GM18907 (cell line): ENCODE measurements around the gene AP3B1.

Experiments
- ATAC-seq: cut with Tn5 transposase; IDR thresholded peaks from one replicate; pipeline ENCODE4 v1.9.1; 2021; ENCODE audit warnings: mild to moderate bottlenecking, moderate library complexity; ENCODE audit not compliant: unreplicated experiment

AP3B1 gene

GRCh38 chr5:77983482-77984199 lies 310.9 kb downstream of the AP3B1 start:
- no peak for ATAC-seq

GRCh38 chr5:77981820-77982219 lies 312.7 kb downstream of the AP3B1 start:
- ATAC-seq, result no peak

- ATAC-seq, result no peak
These were observed 319.9 kb downstream of the AP3B1 start for GRCh38 chr5:77974576-77974975.

- no peak for ATAC-seq
These were observed 321.3 kb downstream of the AP3B1 start for GRCh38 chr5:77973253-77973609.

GRCh38 chr5:77972469-77973252 lies 321.8 kb downstream of the AP3B1 start:
- peak; percentile 55 for ATAC-seq

- ATAC-seq, result no peak
These were observed 322.6 kb downstream of the AP3B1 start for GRCh38 chr5:77971776-77972468.

- no peak for ATAC-seq
These were observed 323.6 kb downstream of the AP3B1 start for GRCh38 chr5:77970891-77971290.

- no peak for ATAC-seq
These were observed 330.7 kb downstream of the AP3B1 start for GRCh38 chr5:77963795-77964194.

GRCh38 chr5:77960863-77961396 lies 333.6 kb downstream of the AP3B1 start:
- no peak for ATAC-seq

- no peak for ATAC-seq
These were observed 334.2 kb downstream of the AP3B1 start for GRCh38 chr5:77960305-77960704.

- no peak for ATAC-seq
These were observed 335.7 kb downstream of the AP3B1 start for GRCh38 chr5:77958642-77959330.

GRCh38 chr5:77957931-77958521 lies 336.5 kb downstream of the AP3B1 start:
- peak; percentile 48 for ATAC-seq

GRCh38 chr5:77957516-77957915 lies 337.0 kb downstream of the AP3B1 start:
- ATAC-seq, result no peak

GRCh38 chr5:77957081-77957480 lies 337.4 kb downstream of the AP3B1 start:
- no peak for ATAC-seq

- no peak for ATAC-seq
These were observed 338.9 kb downstream of the AP3B1 start for GRCh38 chr5:77955577-77955976.

- no peak for ATAC-seq
These were observed 341.1 kb downstream of the AP3B1 start for GRCh38 chr5:77953374-77953773.

- no peak for ATAC-seq
These were observed 341.8 kb downstream of the AP3B1 start for GRCh38 chr5:77952636-77953212.
